ENCODE data around the gene SLC43A3. TPM values are rescaled to one million over a fixed set of nuclear protein-coding genes. Genes with fewer than 3 reads are reported as not detected.

The SLC43A3 gene
- total RNA-seq, 2 donors from 2014 or later: 10.6 to 13.8 TPM

DNA sequence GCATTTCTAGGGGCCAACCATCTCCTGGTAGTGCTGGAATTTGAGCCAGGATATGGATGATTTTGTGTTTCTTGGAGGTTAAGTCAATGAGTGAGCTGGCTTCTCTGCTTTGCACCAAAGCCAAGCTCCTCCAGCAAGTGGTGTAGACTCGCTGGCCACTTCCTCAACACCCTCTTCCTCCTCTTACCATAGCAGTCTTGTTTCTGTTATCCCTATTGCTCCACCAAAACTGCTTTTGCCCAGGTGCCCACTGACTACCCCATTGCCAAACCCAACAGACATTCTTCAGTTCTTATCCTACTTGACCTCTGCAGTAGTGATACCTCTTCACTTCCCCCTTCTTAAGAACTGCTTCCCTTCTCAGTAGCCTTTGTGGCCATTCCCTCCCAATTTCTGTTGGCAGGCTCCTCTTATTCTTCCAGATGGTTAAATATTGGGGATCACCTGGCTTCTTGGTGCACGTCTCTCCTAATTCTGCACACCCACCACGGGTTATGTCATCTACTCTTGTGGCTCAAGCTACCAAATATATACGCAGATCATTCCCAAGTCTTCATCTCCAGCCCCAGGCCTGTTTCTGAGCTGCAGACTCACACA is 29.4 kb downstream of the SLC43A3 start:
- Mint-ChIP-seq H3K9me3 (no peaks in the 10 kb centered on the region), H3K4me3 (no peak overlapping the region), H3K4me1 (peaks cover 3% of the 10 kb centered on the region), H3K36me3 (ENCODE audit: low read depth) (no peaks in the 10 kb centered on the region), H3K27me3 (ENCODE audit: insufficient read depth) (peaks cover 20% of the 10 kb centered on the region), H3K27ac (no peak overlapping the region)
- no peak for DNase-seq
- no peak overlapping the region for H3K9ac ChIP-seq (ENCODE audit: extremely low read depth, low read length, poor library complexity, severe bottlenecking)
- no peaks in the 10 kb centered on the region for H3K4me1 ChIP-seq (ENCODE audit: control insufficient read depth, insufficient read depth, low read length)
- H3K27ac ChIP-seq (ENCODE audit: low read depth, low read length): no peak overlapping the region
- H3K4me3 ChIP-seq (ENCODE audit: low read length): no peak overlapping the region
- H3K9me3 ChIP-seq (ENCODE audit: control insufficient read depth, low read length): no peaks in the 10 kb centered on the region
- 79 to 90% methylated on average over 4 of the region's 4 CpGs for WGBS, 2 experiments (ENCODE audit: insufficient coverage in 1 of 2, insufficient read length in 1 of 2)
- H3K27me3 ChIP-seq (ENCODE audit: control insufficient read depth, insufficient read depth, low read length, poor library complexity, severe bottlenecking): peaks cover 65% of the 10 kb centered on the region
- TF ChIP-seq, protein P1, sequence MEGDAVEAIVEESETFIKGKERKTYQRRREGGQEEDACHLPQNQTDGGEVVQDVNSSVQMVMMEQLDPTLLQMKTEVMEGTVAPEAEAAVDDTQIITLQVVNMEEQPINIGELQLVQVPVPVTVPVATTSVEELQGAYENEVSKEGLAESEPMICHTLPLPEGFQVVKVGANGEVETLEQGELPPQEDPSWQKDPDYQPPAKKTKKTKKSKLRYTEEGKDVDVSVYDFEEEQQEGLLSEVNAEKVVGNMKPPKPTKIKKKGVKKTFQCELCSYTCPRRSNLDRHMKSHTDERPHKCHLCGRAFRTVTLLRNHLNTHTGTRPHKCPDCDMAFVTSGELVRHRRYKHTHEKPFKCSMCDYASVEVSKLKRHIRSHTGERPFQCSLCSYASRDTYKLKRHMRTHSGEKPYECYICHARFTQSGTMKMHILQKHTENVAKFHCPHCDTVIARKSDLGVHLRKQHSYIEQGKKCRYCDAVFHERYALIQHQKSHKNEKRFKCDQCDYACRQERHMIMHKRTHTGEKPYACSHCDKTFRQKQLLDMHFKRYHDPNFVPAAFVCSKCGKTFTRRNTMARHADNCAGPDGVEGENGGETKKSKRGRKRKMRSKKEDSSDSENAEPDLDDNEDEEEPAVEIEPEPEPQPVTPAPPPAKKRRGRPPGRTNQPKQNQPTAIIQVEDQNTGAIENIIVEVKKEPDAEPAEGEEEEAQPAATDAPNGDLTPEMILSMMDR (conservative IDR thresholded peaks at IDR 0.05): no peak
- no peaks in the 10 kb centered on the region for H3K36me3 ChIP-seq (ENCODE audit: control insufficient read depth, insufficient read depth, low read length)

DNA sequence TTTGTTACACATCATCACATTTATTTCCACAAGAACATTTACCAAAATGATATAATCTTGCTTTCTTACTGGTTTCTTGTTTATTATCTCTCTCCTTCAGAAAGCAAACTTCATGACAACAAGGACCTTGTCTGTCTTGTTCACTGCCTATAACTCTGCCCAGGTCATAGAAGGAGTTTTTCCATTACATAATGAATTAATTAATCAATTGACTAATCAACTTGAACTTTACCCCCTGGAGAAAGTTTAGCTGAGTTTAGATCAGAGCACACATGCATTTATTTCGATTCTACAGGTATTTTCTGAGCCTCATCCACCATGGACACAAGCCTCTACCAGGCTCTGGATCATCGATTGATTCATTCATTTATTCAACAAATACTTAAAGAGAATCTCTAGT is 30.2 kb downstream of the SLC43A3 start:
- Mint-ChIP-seq H3K27me3 (ENCODE audit: insufficient read depth) (peaks cover 25% of the 10 kb centered on the region), H3K4me1 (no peaks in the 10 kb centered on the region), H3K27ac (no peak overlapping the region), H3K36me3 (ENCODE audit: low read depth) (no peaks in the 10 kb centered on the region), H3K4me3 (no peak overlapping the region), H3K9me3 (no peaks in the 10 kb centered on the region)
- Histone ChIP-seq H3K27me3 (ENCODE audit: control insufficient read depth, insufficient read depth, low read length, poor library complexity, severe bottlenecking) (peaks cover 73% of the 10 kb centered on the region), H3K27ac (ENCODE audit: low read depth, low read length) (no peak overlapping the region), H3K4me3 (ENCODE audit: low read length) (no peak overlapping the region), H3K36me3 (ENCODE audit: control insufficient read depth, insufficient read depth, low read length) (no peaks in the 10 kb centered on the region), H3K9me3 (ENCODE audit: control insufficient read depth, low read length) (no peaks in the 10 kb centered on the region), H3K4me1 (ENCODE audit: control insufficient read depth, insufficient read depth, low read length) (no peaks in the 10 kb centered on the region), H3K9ac (ENCODE audit: extremely low read depth, low read length, poor library complexity, severe bottlenecking) (no peak overlapping the region)
- no peak for DNase-seq
- 60 to 78% methylated on average over 1 to 2 of the region's 2 CpGs for WGBS, 2 experiments (ENCODE audit: insufficient coverage in 1 of 2, insufficient read length in 1 of 2)
- TF ChIP-seq, protein P1 (conservative IDR thresholded peaks at IDR 0.05): no peak

DNA sequence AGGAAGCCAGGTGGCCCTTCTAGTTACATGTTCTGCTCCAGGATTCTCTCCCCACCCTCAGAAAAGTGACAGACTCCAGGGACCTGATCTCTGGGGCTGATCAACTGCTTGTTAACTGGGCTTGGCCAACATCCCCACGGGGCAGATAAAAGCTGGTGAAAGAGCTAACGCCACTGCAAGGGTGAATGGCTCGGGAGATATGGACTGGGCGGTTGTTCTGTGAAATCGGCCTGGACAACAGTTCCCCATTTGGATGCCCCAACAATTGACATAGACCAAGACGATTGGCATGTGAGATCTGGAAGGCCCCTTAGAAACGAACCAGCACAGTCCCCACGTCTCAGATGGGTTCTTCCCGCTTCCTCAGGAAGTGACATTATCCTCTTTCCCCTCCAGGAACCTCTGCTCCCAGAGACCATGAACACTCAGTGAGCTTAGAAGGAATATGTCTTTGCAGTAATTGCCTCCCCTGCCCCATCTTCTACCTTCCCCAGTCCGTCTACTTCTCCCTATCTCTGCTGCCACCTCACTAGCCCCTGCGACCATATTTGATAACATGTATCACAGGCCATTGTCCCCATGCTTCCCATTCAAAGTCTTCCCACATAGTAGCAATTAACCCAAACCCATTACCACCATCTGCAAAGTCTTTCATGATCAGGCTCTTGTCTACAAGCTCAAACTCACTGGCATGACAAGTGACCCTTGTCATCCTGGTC is 30.9 kb downstream of the SLC43A3 start:
- TF ChIP-seq, protein P1 (conservative IDR thresholded peaks at IDR 0.05): no peak
- H3K27ac Mint-ChIP-seq: no peak overlapping the region

More for the DNA sequence above, 30.9 kb downstream of the SLC43A3 start:
- Histone ChIP-seq H3K36me3 (ENCODE audit: control insufficient read depth, insufficient read depth, low read length) (no peaks in the 10 kb centered on the region), H3K4me3 (ENCODE audit: low read length) (no peak overlapping the region), H3K27ac (ENCODE audit: low read depth, low read length) (no peak overlapping the region), H3K4me1 (ENCODE audit: control insufficient read depth, insufficient read depth, low read length) (no peaks in the 10 kb centered on the region), H3K9me3 (ENCODE audit: control insufficient read depth, low read length) (no peaks in the 10 kb centered on the region), H3K9ac (ENCODE audit: extremely low read depth, low read length, poor library complexity, severe bottlenecking) (no peak overlapping the region), H3K27me3 (ENCODE audit: control insufficient read depth, insufficient read depth, low read length, poor library complexity, severe bottlenecking) (peaks cover 80% of the 10 kb centered on the region)
- Mint-ChIP-seq H3K4me3 (no peak overlapping the region), H3K9me3 (no peaks in the 10 kb centered on the region), H3K36me3 (ENCODE audit: low read depth) (no peaks in the 10 kb centered on the region), H3K4me1 (no peaks in the 10 kb centered on the region), H3K27me3 (ENCODE audit: insufficient read depth) (peaks cover 29% of the 10 kb centered on the region)
- WGBS, 2 experiments (ENCODE audit: insufficient coverage in 1 of 2, insufficient read length in 1 of 2): 90% methylated on average over 10 to 11 of the region's 11 CpGs
- no peak for DNase-seq
